ENCODE measurements around the gene PTPRG. TPM values are rescaled to one million over a fixed set of nuclear protein-coding genes. Genes with fewer than 3 reads are reported as not detected.

Gene PTPRG
- total RNA-seq, 2 donors from 2014 or later = 23.9 to 31.6 TPM

GRCh38 chr3:62180514-62180913, 619.1 kb downstream of the PTPRG start:
- intact Hi-C loops (cut with DNase I) = loop anchor here (10.0 kb wide), 2 partner anchors 316 to 606 kb away; no protein-coding TSS in a partner anchor
- Histone ChIP-seq H3K36me3 (replicated peaks in 1 of 2; ENCODE audit: insufficient read depth in 1 of 2, low read depth in 2 of 2) (no peaks in the 10 kb centered on the region), H3K4me1 (no peaks in the 10 kb centered on the region), H3K4me3 (no peak overlapping the region), H3K9me3 (no peaks in the 10 kb centered on the region), H3K27ac (no peak overlapping the region), H3K27me3 (no peaks in the 10 kb centered on the region)
- DNase-seq (no peak), ATAC-seq (no peak)
- TF ChIP-seq CTCF (IDR thresholded peaks at IDR 0.05) = no peak
- no peak for TF ChIP-seq POLR2A (IDR thresholded peaks at IDR 0.05)
- 81 to 85% methylated on average over 5 of the region's 5 CpGs for WGBS, 2 donors

GRCh38 chr3:62183087-62183486, 621.7 kb downstream of the PTPRG start:
- no peaks in the 10 kb centered on the region for H3K9me3 ChIP-seq
- ATAC-seq (no peak), DNase-seq (no peak)
- intact Hi-C loops (cut with DNase I) = loop anchor here (10.0 kb wide), 2 partner anchors 318 to 608 kb away; no protein-coding TSS in a partner anchor
- no peak overlapping the region for H3K4me3 ChIP-seq
- no peak for TF ChIP-seq POLR2A (IDR thresholded peaks at IDR 0.05)
- TF ChIP-seq CTCF (IDR thresholded peaks at IDR 0.05) = no peak
- 93 to 96% methylated on average over 8 of the region's 8 CpGs for WGBS, 2 donors
- no peaks in the 10 kb centered on the region for H3K36me3 ChIP-seq (replicated peaks in 1 of 2; ENCODE audit: insufficient read depth in 1 of 2, low read depth in 2 of 2)
- H3K4me1 ChIP-seq = no peaks in the 10 kb centered on the region
- H3K27me3 ChIP-seq = no peaks in the 10 kb centered on the region
- H3K27ac ChIP-seq = no peak overlapping the region

DNA sequence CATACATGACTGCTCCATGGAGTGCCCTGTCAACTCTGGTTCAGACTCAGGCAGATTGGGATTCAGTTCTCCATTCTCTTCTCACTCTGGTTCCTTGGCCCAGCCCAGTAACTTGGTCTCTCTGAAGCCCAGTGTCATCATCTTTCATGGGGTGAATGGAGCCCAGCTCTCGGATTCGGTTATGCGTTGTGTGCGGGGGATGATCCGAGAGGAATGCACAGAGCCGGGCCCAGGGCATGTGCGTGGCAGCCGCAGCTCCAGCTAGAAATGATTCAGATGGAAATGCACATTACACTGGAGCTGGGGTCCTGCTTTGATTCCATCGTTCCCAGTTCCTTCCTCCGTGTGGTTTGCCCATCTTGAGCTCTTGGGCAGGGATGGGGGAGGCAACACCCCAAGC, 622.6 kb downstream of the PTPRG start:
- no peak for ATAC-seq

GRCh38 chr3:62184559-62184958, 623.2 kb downstream of the PTPRG start:
- intact Hi-C loops (cut with DNase I) = loop anchor here (10.0 kb wide), 2 partner anchors 320 to 610 kb away; no protein-coding TSS in a partner anchor
- Histone ChIP-seq H3K36me3 (replicated peaks in 1 of 2; ENCODE audit: insufficient read depth in 1 of 2, low read depth in 2 of 2) (no peaks in the 10 kb centered on the region), H3K4me3 (no peak overlapping the region), H3K27ac (no peak overlapping the region), H3K4me1 (no peaks in the 10 kb centered on the region), H3K9me3 (no peaks in the 10 kb centered on the region), H3K27me3 (no peaks in the 10 kb centered on the region)
- TF ChIP-seq CTCF (IDR thresholded peaks at IDR 0.05) (no peak), POLR2A (IDR thresholded peaks at IDR 0.05) (no peak)
- ATAC-seq = no peak
- 26 to 56% methylated on average over 7 of the region's 7 CpGs for WGBS, 2 donors
- DNase-seq = peak in 1 of 4 donors; percentile 16

More for the DNA sequence above, 622.6 kb downstream of the PTPRG start:
- H3K36me3 ChIP-seq (replicated peaks in 1 of 2; ENCODE audit: insufficient read depth in 1 of 2, low read depth in 2 of 2) = no peaks in the 10 kb centered on the region
- no peaks in the 10 kb centered on the region for H3K27me3 ChIP-seq
- no peak overlapping the region for H3K27ac ChIP-seq
- TF ChIP-seq POLR2A (IDR thresholded peaks at IDR 0.05) = no peak
- TF ChIP-seq CTCF (IDR thresholded peaks at IDR 0.05) = no peak
- H3K4me3 ChIP-seq = no peak overlapping the region
- intact Hi-C loops (cut with DNase I) = loop anchor here (10.0 kb wide), 2 partner anchors 319 to 609 kb away; no protein-coding TSS in a partner anchor
- 95 to 96% methylated on average over 10 of the region's 10 CpGs for WGBS, 2 donors
- H3K9me3 ChIP-seq = no peaks in the 10 kb centered on the region
- no peaks in the 10 kb centered on the region for H3K4me1 ChIP-seq
- no peak for DNase-seq

DNA sequence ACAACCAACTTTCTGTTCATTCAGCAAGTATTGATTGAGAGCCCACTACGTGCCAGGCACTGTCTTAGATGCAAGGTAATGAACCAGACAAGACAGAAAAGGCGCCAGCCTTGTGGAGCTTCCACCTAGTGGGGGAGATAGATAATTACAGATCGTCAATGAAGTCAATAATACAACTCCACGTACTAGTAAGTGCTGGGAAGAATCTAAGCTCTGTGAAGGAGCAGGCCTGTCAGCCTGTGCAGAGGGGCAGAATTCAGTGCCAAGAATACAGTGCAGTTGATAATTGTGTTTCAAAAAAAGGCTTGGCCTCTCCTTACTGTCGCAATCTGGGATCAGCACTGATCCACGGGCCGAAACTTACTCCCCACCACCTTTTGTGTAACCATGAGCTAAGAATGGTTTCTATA, 625.7 kb downstream of the PTPRG start:
- ATAC-seq (no peak), DNase-seq (no peak)
- no peaks in the 10 kb centered on the region for H3K9me3 ChIP-seq
- WGBS, 2 donors = 76 to 77% methylated on average over 7 of the region's 7 CpGs
- H3K4me1 ChIP-seq = no peaks in the 10 kb centered on the region
- no peak overlapping the region for H3K4me3 ChIP-seq
- no peaks in the 10 kb centered on the region for H3K27me3 ChIP-seq
- no peak overlapping the region for H3K27ac ChIP-seq
- TF ChIP-seq POLR2A (IDR thresholded peaks at IDR 0.05) (no peak), CTCF (IDR thresholded peaks at IDR 0.05) (peak in 3 of 7 experiments; percentile 19 to 24 (median 22))
- intact Hi-C loops (cut with DNase I) = loop anchor here (10.0 kb wide), 2 partner anchors 322 to 612 kb away; no protein-coding TSS in a partner anchor
- H3K36me3 ChIP-seq (replicated peaks in 1 of 2; ENCODE audit: insufficient read depth in 1 of 2, low read depth in 2 of 2) = no peaks in the 10 kb centered on the region

Data from body of pancreas (tissue), 4 donors.